T-helper 1 cell treated with Interleukin-12 subunit alpha and Interleukin-12 subunit beta and Interleukin-4 antibody, amounts not matched to agents 30 ng/mL and 1 ng/mL, for 36 hours (primary cell): ENCODE measurements around the gene AP2S1. TPM values are rescaled to one million over a fixed set of nuclear protein-coding genes. Genes with fewer than 3 reads are reported as not detected.
"Not testable (repeated sequence)": the region's sequence is repeated elsewhere in the genome, so short reads cannot be mapped to it uniquely, and the experiment has no call there.

ENCODE experiments used
- intact Hi-C: fragments of 100-400 bp; cut with micrococcal nuclease; formaldehyde crosslinking; loops from one replicate; pipeline ENCODE4 v1.15.1; 2024
- total RNA-seq: library from RNA; stranded (reverse); gene quantifications from 2 replicates; pipeline ENCODE4 v1.2.3, GENCODE V29; 2022

Gene AP2S1
- total RNA-seq, 1 donor from 2014 or later = 108 TPM

DNA sequence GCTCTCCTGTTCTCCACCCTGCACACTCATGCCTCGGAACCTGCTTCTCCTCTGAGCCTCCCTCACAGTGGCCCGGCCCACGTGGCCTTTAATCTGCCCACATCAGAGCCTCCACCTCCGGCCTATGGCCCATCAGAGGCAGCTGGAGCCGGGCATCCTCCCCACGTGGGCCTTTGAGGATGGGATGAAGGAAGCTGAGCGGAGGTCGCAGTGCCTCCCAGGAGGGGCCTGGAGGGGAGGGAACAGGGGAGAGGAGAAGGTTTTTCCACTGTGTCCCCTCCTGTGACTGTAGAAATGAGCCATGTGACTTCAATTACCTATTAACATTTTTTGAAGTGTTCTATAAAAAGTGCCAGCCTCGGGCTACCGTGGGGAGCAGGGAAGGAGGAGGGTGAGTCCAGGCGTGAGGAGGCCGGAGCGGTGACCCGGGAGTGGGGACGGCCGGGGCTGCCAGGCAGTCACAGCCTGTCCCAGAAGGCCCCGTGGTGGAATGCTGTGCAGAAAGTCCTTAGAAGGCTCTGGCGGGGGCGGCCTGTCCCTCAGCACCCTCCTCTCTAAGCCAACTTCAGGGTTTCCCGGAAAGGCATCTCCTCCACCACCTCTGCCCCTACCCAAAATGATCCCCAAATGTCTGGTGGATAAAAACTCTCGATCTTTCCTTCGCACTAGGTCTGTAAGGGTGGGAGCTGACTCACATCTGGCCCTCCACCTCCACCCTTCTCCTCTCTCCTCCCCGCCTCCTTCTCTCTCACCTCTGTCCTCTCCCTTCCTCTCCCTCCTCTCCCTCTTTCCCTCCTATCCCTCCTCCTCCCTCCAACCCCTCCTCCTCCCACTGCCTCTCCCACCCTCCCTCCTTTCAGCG is 37.4 kb downstream of the AP2S1 start:
- intact Hi-C loops = no loop called here

DNA sequence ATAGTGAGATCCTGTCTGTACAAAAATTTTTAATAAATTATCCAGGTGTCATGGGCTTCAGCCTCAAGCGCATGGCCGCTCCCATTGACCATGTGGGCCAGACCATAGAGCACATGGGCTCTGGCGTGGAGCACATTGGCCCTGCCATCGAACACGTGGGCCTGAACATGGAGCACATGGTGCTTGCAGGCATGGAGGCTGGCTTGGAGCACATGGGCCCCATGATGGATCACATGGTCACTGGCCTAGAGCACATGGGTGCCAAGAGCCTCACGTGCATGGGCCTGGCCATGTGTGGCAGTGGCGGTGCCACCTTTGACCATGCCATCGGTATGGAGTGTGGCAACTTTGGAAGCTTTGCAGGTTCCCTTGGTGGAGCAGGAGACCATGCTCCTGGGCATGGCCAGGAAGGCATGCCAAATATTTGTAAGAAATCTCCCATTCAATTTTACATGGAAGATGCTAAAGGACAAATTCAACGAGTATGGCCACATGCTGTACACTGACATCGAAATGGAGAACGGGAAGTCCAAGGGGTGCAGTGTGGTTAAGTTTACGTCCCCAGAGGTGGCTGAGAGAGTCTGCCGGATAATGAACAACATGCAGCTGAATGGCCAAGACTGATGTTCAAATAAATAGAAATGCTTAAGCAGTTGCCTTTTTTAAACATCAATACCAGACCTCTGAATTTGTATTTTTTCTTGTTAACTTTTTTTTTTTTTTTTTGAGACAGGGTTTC is 40.9 kb downstream of the AP2S1 start:
- intact Hi-C loops = no loop called here

DNA sequence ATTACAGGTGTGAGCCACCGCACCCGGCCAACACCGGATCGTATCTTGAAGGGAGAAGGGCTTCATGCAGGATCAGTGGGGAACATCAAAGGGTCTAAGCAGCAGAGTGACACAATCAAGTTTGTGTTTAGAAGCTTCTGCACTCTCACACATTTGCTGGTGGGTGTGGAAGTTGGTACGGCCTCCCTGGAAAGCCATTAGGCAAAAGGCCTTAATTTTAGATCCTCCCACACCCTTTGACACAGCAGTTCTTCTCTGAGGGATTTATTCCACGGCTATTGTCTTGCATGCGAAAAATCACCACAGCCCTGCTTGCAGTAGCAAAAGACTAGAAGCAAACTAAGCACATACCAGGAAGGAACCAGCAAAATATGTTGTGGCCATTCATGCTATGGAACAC is 44.0 kb downstream of the AP2S1 start:
- intact Hi-C loops = no loop called here

DNA sequence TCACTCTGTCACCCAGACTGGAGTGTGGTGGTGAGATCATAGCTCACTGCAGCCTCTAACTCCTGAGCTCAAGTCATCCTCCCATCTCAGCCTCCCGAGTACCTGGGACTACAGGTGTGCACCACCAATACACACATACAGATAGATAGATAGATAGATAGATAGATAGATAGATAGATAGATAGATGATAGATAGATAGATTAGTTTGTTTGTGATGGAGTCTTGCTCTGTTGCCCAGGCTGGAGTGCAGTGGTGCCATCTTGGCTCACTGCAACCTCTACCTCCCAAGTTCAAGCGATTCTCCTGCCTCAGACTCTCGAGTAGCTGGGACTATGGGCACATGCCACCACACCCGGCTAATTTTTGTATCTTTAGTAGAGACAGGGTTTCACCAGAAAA is 46.2 kb downstream of the AP2S1 start:
- intact Hi-C loops = not testable (repeated sequence)

DNA sequence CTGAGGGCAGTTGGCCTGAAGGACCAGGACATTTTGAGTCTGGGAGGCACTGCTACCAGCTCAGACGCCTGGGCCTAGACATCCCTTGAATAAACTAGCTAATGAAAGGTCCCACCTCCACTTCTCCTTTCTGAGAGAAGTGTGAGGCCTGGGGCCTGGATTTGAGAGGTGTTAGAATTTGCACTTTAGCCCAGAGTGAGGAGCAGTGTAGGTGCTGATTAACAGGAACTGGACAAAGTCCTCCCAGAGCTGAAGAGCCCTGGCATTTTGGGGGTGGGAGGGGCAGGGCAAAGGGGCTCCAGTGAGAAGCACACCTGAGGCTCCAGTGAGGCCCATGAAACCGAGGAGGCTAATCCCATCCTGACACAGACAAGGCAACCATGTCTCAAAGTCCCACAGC is 47.1 kb downstream of the AP2S1 start:
- intact Hi-C loops = no loop called here

DNA sequence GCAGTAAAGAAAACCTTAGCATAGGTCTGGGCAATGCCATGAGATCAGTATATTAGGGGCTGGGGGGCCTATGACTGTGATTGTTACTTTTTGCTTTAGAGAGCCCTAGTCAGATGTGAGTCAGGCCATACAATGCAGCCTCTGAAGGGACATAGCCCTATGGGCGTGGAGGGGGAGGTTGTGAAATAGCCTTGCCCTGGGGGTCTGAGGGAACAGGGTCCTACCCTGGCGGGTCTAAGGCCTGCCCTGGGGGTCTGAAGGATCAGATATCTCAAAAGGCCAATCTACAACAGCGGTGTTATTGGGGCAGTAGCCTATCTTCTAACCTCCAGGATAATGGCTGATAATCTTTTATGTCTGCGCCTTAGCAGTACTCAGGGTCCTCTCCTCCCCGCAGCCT is 48.5 kb downstream of the AP2S1 start:
- intact Hi-C loops = no loop called here

- intact Hi-C loops = no loop called here
Observed at GRCh38 chr19:46798713-46799112, 51.9 kb downstream of the AP2S1 start.

- intact Hi-C loops = no loop called here
Observed at GRCh38 chr19:46797881-46798280, 52.8 kb downstream of the AP2S1 start.

DNA sequence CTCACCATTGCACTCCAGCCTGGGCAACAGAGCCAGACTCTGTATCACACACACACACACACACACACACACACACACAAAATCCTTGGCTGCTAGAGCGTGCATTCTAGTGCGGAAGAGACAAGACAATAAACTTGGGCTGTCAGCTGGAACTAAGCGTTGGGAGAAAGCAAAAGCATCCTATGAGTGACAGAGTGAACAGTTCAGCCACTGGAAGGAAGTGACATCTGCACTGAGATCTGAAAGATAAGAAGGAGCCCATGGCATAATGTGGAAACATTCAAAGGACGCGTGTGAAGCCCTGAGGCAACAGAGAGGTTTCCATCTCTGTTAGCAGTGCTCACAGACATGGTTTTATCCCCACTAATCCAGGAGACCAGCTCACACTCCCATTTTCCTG is 58.7 kb downstream of the AP2S1 start:
- intact Hi-C loops = loop anchor here (1.0 kb wide), 3 partner anchors 8 to 58 kb away; partner anchors contain the start of gene AP2S1

DNA sequence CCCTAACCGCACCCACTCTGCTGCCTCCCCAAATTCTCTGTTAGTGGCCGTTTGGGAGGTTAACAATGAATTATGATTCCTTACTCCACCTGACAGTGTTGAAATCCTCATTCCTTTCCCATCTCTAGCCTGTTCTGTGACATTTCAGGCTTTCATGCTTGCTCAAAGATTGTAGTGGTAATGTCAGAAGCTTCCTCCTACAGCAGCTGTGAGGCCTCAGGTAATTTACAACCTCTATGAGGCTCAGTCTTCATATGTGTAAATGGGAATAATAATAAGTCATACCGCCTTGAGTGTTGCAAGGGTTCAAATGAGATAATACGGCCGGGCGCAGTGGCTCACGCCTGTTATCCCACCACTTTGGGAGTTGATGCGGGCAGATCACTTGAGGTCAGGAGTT is 61.3 kb downstream of the AP2S1 start:
- intact Hi-C loops = loop anchor here (5.0 kb wide), 4 partner anchors 42 to 927 kb away; partner anchors contain the start of genes FKRP, FOXA3, STRN4 and SYMPK

DNA sequence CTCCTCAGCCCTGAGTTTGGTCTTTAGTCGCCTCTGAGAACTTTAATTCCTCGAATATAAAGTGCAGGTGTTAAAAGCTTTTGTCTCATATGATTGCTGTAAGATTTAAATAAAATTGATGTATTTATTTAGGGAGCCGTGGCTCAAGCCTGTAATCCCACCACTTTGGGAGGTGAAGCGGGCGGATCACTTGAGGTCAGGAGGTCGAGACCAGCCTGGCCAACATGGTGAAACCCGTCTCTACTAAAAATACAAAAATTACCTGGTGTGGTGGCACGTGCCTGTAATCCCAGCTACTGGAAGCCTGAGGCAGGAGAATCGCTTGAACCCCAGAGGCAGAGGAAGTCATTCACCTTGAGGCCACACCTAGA is 61.7 kb downstream of the AP2S1 start:
- intact Hi-C loops = loop anchor here (1.0 to 5.0 kb wide), 7 partner anchors 32 to 927 kb away; partner anchors contain the start of genes FKRP, FOXA3, STRN4 and SYMPK

DNA sequence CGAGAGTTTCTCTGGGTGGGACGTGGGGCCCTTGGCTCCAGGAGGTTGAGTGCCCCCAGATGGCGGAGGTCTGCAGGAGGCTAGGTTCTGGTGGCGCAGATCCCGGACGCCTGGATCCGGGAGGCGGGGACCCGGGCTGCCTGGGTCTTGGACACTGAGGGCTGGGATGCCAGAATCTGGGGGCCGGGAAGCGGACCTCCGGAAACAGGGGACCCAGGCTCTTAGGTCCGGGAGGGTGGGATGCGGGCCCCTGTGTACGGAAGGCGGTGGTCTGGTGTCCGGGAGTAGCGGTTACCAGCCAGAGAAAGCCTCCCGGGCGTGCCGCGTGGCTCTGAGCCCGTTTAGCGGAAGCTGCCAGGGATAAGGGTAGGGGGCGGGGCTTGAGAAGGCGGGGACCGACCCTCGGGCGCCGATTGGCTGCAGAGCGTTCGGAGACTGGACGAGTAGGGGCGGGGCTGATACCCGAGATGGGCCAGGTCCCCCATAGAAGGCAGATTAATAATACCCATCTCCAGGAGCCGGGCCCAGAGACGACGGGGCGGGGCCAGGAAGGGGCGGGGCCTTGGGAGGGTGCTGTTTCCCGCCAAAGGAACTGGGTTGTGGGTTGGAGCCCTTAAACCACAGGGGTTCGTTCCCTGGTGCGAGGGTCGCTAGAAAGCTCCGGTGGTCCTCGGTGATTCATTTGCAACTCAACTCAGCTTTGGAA is 62.2 kb downstream of the AP2S1 start, which contains the start of gene SLC1A5:
TSS of gene SLC1A5 (minus strand) at position 333 of the 706 bp plus-strand sequence. CDS start 629 bp downstream, outside the sequence.
- intact Hi-C loops = loop anchor here (1.0 to 5.0 kb wide), 7 partner anchors 33 to 926 kb away; partner anchors contain the start of genes FKRP, FOXA3, STRN4 and SYMPK

Other genes starting within 250 kb of the AP2S1 start
- gene CALM3, start 249.5 kb downstream of the AP2S1 start, total RNA-seq = 478 and 493 TPM in 2 replicates
- 126 and 135 TPM in 2 replicates for gene PTGIR, start 225.8 kb downstream of the AP2S1 start, total RNA-seq
- 13.2 and 14.6 TPM in 2 replicates for gene GNG8, start 214.6 kb downstream of the AP2S1 start, total RNA-seq
- gene DACT3, start 189.7 kb downstream of the AP2S1 start, total RNA-seq = 1.6 and 1.9 TPM in 2 replicates
- gene PRKD2, start 133.7 kb downstream of the AP2S1 start, total RNA-seq = 171 and 175 TPM in 2 replicates
- 18.8 and 20.5 TPM in 2 replicates for gene FKRP, start 104.8 kb downstream of the AP2S1 start, total RNA-seq
- 95.8 and 103 TPM in 2 replicates for gene STRN4, start 104.4 kb downstream of the AP2S1 start, total RNA-seq
- 141 and 142 TPM in 2 replicates for gene SLC1A5, start 62.3 kb downstream of the AP2S1 start, total RNA-seq
- 28.8 and 31.0 TPM in 2 replicates for gene ARHGAP35, start 10.2 kb upstream of the AP2S1 start, total RNA-seq
- gene NPAS1, start 169.0 kb upstream of the AP2S1 start, total RNA-seq = not detected in 2 replicates
- 39.3 and 41.4 TPM in 2 replicates for gene TMEM160, start 197.8 kb upstream of the AP2S1 start, total RNA-seq